Thyroid gland (tissue), 4 donors: ENCODE data around the gene MSH4. TPM values are rescaled to one million over a fixed set of nuclear protein-coding genes. Genes with fewer than 3 reads are reported as not detected.
"Not testable (repeated sequence)": the region's sequence is repeated elsewhere in the genome, so short reads cannot be mapped to it uniquely, and the experiment has no call there.

Experiments
- DNase-seq, 2 donors: peaks; one replicate each; pipeline ENCODE4 v3.0.0-alpha.2; 2019
- H3K27ac ChIP-seq, 3 donors: fragments of 200-600 bp; sonication (generic); 1 replicate in 2 of 3; 2 replicates in 1 of 3; pipeline ENCODE4 v1.5.1; 2016 to 2019; ENCODE audit warnings: mild to moderate bottlenecking in 1 of 3, moderate library complexity in 1 of 3
- H3K27me3 ChIP-seq: fragments of 200-600 bp; sonication (generic); one replicate; pipeline ENCODE4 v1.5.1; 2019
- H3K36me3 ChIP-seq, 2 donors: fragments of 200-600 bp; sonication (generic); one replicate each; pipeline ENCODE4 v1.5.1; 2016 to 2019
- H3K4me1 ChIP-seq, 2 donors: fragments of 200-600 bp; sonication (generic); one replicate each; pipeline ENCODE4 v1.5.1; 2017 to 2019
- H3K4me3 ChIP-seq, 3 donors: fragments of 200-600 bp; sonication (generic); replicated peaks in 1 of 3; 1 replicate in 2 of 3; 2 replicates in 1 of 3; pipeline ENCODE4 v1.5.1; 2016; ENCODE audit warnings: mild to moderate bottlenecking in 1 of 3
- H3K9me3 ChIP-seq: fragments of 200-600 bp; sonication (generic); one replicate; pipeline ENCODE4 v1.5.1; 2017
- POLR2A ChIP-seq, 2 donors: fragments of 450-650 bp; IDR thresholded peaks; one replicate each; pipeline ENCODE4 v1.6.1; 2017; ENCODE audit warnings: antibody characterized with exemption in 2 of 2, mild to moderate bottlenecking in 2 of 2, moderate library complexity in 1 of 2
- whole genome bisulfite sequencing, 2 donors: methylation state at CpG; one replicate each; pipeline ENCODE4 v1.1.5; 2017; 5-methylcytosine and 5-hydroxymethylcytosine counted together
- intact Hi-C: fragments of 100-400 bp; cut with DNase I; formaldehyde crosslinking; loops from one replicate; pipeline ENCODE4 v1.15.1; 2023
- total RNA-seq, 4 donors: library from RNA; depleted of rRNA; stranded (reverse); fragments of >200 nt; gene quantifications; one replicate each; pipeline ENCODE4 v1.2.3, GENCODE V29; 2016
- TF ChIP-seq, protein P1 (sequence below), 6 experiments: fragments of 200-600 bp in 3 of 6; fragments of 450-650 bp in 3 of 6; sonication (generic) in 3 of 6; IDR thresholded peaks; one replicate each; pipeline ENCODE4 v1.5.1; 2016 to 2019; ENCODE audit warnings: antibody characterized with exemption in 6 of 6, mild to moderate bottlenecking in 2 of 6, inconsistent platforms in 1 of 6, moderate library complexity in 1 of 6

The MSH4 gene
- total RNA-seq, 4 donors from 2014 or later: 0.22 to 0.40 TPM; not detected in 2

DNA sequence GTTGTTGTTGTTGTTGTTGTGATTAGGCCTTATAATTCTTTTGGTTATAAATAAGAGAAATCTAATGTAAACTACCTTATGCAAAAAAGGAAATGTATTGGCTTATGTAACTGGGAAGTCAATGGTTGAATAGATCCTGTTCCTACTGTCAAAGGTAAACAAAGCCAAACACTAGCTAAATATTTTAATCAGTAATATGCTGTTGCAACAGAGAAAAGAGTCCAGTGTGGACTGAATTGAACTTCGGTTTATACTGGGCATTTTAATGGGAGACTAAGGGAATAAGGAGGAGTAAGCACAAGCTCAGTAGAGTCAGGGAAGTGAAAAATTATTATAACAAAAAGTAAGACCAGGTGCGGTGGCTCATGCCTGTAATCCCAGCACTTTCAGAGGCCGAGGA, 15.4 kb downstream of the MSH4 start:
- TF ChIP-seq, protein P1, sequence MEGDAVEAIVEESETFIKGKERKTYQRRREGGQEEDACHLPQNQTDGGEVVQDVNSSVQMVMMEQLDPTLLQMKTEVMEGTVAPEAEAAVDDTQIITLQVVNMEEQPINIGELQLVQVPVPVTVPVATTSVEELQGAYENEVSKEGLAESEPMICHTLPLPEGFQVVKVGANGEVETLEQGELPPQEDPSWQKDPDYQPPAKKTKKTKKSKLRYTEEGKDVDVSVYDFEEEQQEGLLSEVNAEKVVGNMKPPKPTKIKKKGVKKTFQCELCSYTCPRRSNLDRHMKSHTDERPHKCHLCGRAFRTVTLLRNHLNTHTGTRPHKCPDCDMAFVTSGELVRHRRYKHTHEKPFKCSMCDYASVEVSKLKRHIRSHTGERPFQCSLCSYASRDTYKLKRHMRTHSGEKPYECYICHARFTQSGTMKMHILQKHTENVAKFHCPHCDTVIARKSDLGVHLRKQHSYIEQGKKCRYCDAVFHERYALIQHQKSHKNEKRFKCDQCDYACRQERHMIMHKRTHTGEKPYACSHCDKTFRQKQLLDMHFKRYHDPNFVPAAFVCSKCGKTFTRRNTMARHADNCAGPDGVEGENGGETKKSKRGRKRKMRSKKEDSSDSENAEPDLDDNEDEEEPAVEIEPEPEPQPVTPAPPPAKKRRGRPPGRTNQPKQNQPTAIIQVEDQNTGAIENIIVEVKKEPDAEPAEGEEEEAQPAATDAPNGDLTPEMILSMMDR (IDR thresholded peaks at IDR 0.05): no peak
- no peak for TF ChIP-seq POLR2A (IDR thresholded peaks at IDR 0.05)
- Histone ChIP-seq H3K27ac (no peak overlapping the region), H3K4me3 (no peak overlapping the region), H3K9me3 (no peaks in the 10 kb centered on the region), H3K4me1 (no peaks in the 10 kb centered on the region), H3K36me3 (no peaks in the 10 kb centered on the region), H3K27me3 (no peaks in the 10 kb centered on the region)
- no peak for DNase-seq
- intact Hi-C loops: no loop called here
- WGBS, 2 donors: 74 to 91% methylated on average over 3 of the region's 3 CpGs

- H3K36me3 ChIP-seq, H3K9me3 ChIP-seq, DNase-seq, H3K4me1 ChIP-seq, intact Hi-C loops, H3K27ac ChIP-seq, H3K4me3 ChIP-seq, H3K27me3 ChIP-seq: not testable (repeated sequence)
- 69 to 80% methylated on average over 1 of the region's 1 CpG for WGBS, 2 donors
Observed at GRCh38 chr1:75823596-75823995, 26.9 kb downstream of the MSH4 start.

- Histone ChIP-seq H3K27me3 (no peaks in the 10 kb centered on the region), H3K4me1 (no peaks in the 10 kb centered on the region), H3K27ac (no peak overlapping the region), H3K36me3 (no peaks in the 10 kb centered on the region), H3K4me3 (no peak overlapping the region), H3K9me3 (no peaks in the 10 kb centered on the region)
- no peak for DNase-seq
- 77 to 86% methylated on average over 2 of the region's 2 CpGs for WGBS, 2 donors
- TF ChIP-seq POLR2A (IDR thresholded peaks at IDR 0.05): no peak
- TF ChIP-seq, protein P1 (IDR thresholded peaks at IDR 0.05): no peak
- intact Hi-C loops: no loop called here
Observed at GRCh38 chr1:75836528-75837100, 39.9 kb downstream of the MSH4 start.

- 71 to 77% methylated on average over 2 of the region's 2 CpGs for WGBS, 2 donors
- no peaks in the 10 kb centered on the region for H3K4me1 ChIP-seq
Observed at GRCh38 chr1:75838079-75838478, 41.4 kb downstream of the MSH4 start.

GRCh38 chr1:75841421-75841820, 44.7 kb downstream of the MSH4 start:
- intact Hi-C loops: no loop called here
- no peaks in the 10 kb centered on the region for H3K27me3 ChIP-seq
- H3K4me1 ChIP-seq: no peaks in the 10 kb centered on the region
- H3K4me3 ChIP-seq: no peak overlapping the region
- no peak overlapping the region for H3K27ac ChIP-seq
- no peak for DNase-seq
- H3K9me3 ChIP-seq: no peaks in the 10 kb centered on the region
- TF ChIP-seq, protein P1 (IDR thresholded peaks at IDR 0.05): no peak
- TF ChIP-seq POLR2A (IDR thresholded peaks at IDR 0.05): no peak
- H3K36me3 ChIP-seq: no peaks in the 10 kb centered on the region

More at GRCh38 chr1:75838079-75838478, 41.4 kb downstream of the MSH4 start:
- H3K4me3 ChIP-seq: no peak overlapping the region
- no peaks in the 10 kb centered on the region for H3K9me3 ChIP-seq
- no peak for DNase-seq
- no peak overlapping the region for H3K27ac ChIP-seq
- no peaks in the 10 kb centered on the region for H3K36me3 ChIP-seq
- TF ChIP-seq, protein P1 (IDR thresholded peaks at IDR 0.05): no peak
- no peak for TF ChIP-seq POLR2A (IDR thresholded peaks at IDR 0.05)
- intact Hi-C loops: no loop called here
- no peaks in the 10 kb centered on the region for H3K27me3 ChIP-seq

GRCh38 chr1:75845576-75845975, 48.9 kb downstream of the MSH4 start:
- no peak for TF ChIP-seq POLR2A (IDR thresholded peaks at IDR 0.05)
- TF ChIP-seq, protein P1 (IDR thresholded peaks at IDR 0.05): no peak
- no peaks in the 10 kb centered on the region for H3K27me3 ChIP-seq
- no peaks in the 10 kb centered on the region for H3K9me3 ChIP-seq
- no peaks in the 10 kb centered on the region for H3K36me3 ChIP-seq
- H3K27ac ChIP-seq: no peak overlapping the region
- intact Hi-C loops: no loop called here
- DNase-seq: no peak
- WGBS, 2 donors: 0 to 30% methylated on average over 1 of the region's 1 CpG
- no peak overlapping the region for H3K4me3 ChIP-seq
- H3K4me1 ChIP-seq: no peaks in the 10 kb centered on the region
